ENCODE data around the gene RBBP4.
"Not testable (repeated sequence)": the region's sequence is repeated elsewhere in the genome, so short reads cannot be mapped to it uniquely, and the experiment has no call there.

The RBBP4 gene

GRCh38 chr1:32693455-32694174 is 42.6 kb downstream of the RBBP4 start:
- no peak for DNase-seq (ENCODE audit: low read depth, low spot score)

- peak; percentile 77 for DNase-seq (ENCODE audit: low read depth, low spot score)
Observed at GRCh38 chr1:32695098-32695904, 44.3 kb downstream of the RBBP4 start.

GRCh38 chr1:32696041-32696440 is 45.0 kb downstream of the RBBP4 start:
- DNase-seq (ENCODE audit: low read depth, low spot score), result no peak

- not testable (repeated sequence) for DNase-seq (ENCODE audit: low read depth, low spot score)
Observed at GRCh38 chr1:32696996-32697395, 46.0 kb downstream of the RBBP4 start.

- no peak for DNase-seq (ENCODE audit: low read depth, low spot score)
Observed at GRCh38 chr1:32701421-32701911, 50.5 kb downstream of the RBBP4 start.

- DNase-seq (ENCODE audit: low read depth, low spot score), result peak; percentile 16
Observed at GRCh38 chr1:32701951-32702598, 51.1 kb downstream of the RBBP4 start.

GRCh38 chr1:32702599-32703478 is 51.8 kb downstream of the RBBP4 start, which contains the start of gene SYNC:
SYNC (minus strand) TSS chr1:32702770; CDS start chr1:32702660, 110 bp downstream.
- DNase-seq (ENCODE audit: low read depth, low spot score), result no peak

- DNase-seq (ENCODE audit: low read depth, low spot score), result peak; percentile 78
Observed at GRCh38 chr1:32703479-32704291, 52.7 kb downstream of the RBBP4 start.

GRCh38 chr1:32705516-32705915 is 54.5 kb downstream of the RBBP4 start:
- no peak for DNase-seq (ENCODE audit: low read depth, low spot score)

- DNase-seq (ENCODE audit: low read depth, low spot score), result no peak
Observed at GRCh38 chr1:32706491-32706890, 55.5 kb downstream of the RBBP4 start.

- peak; percentile 40 for DNase-seq (ENCODE audit: low read depth, low spot score)
Observed at GRCh38 chr1:32709075-32709474, 58.1 kb downstream of the RBBP4 start.

GRCh38 chr1:32709476-32709875 is 58.5 kb downstream of the RBBP4 start:
- DNase-seq (ENCODE audit: low read depth, low spot score), result no peak

GRCh38 chr1:32711221-32711620 is 60.2 kb downstream of the RBBP4 start:
- not testable (repeated sequence) for DNase-seq (ENCODE audit: low read depth, low spot score)

GRCh38 chr1:32713081-32713480 is 62.1 kb downstream of the RBBP4 start:
- DNase-seq (ENCODE audit: low read depth, low spot score), result no peak

- no peak for DNase-seq (ENCODE audit: low read depth, low spot score)
Observed at GRCh38 chr1:32714277-32714676, 63.3 kb downstream of the RBBP4 start.

GRCh38 chr1:32715901-32716311 is 64.9 kb downstream of the RBBP4 start:
- peak; percentile 49 for DNase-seq (ENCODE audit: low read depth, low spot score)

GRCh38 chr1:32716312-32717148 is 65.5 kb downstream of the RBBP4 start:
- peak; percentile 97 for DNase-seq (ENCODE audit: low read depth, low spot score)

- no peak for DNase-seq (ENCODE audit: low read depth, low spot score)
Observed at GRCh38 chr1:32717503-32717902, 66.5 kb downstream of the RBBP4 start.

- DNase-seq (ENCODE audit: low read depth, low spot score), result no peak
Observed at GRCh38 chr1:32718036-32718435, 67.0 kb downstream of the RBBP4 start.

All from ELF-1 (cell line).